HG02759 (cell line): ENCODE results near the gene RFX8.
"Not testable (repeated sequence)": the region's sequence is repeated elsewhere in the genome, so short reads cannot be mapped to it uniquely, and the experiment has no call there.

Source experiments
- ATAC-seq: cut with Tn5 transposase; IDR thresholded peaks from one replicate; pipeline ENCODE4 v1.9.1; 2021; ENCODE audit warnings: mild to moderate bottlenecking, moderate library complexity; ENCODE audit not compliant: unreplicated experiment

RFX8 gene

GRCh38 chr2:101486994-101487393, 12.1 kb upstream of the RFX8 start:
- no peak for ATAC-seq

DNA sequence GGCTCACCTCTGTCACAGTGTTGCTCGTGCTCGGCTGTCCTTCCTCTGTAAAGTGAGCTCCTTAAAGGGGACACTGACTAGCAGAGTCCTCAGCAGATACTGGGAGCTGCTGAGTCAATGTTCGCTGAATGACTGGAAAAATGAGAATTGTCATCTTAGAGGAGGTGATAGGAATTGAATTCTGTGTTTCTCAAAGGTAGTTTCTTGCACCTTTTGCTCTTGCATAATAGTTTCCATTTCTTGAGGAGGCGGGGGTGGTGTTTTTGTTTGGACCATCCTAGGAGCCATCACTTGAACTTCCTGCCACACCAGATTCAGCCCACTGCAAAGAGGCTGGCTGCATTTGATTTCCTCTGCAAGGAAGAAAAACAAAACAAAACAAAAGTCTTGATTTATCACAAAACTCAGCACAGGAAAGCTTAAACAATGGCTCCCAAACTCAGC, 11.4 kb upstream of the RFX8 start:
- ATAC-seq = no peak

DNA sequence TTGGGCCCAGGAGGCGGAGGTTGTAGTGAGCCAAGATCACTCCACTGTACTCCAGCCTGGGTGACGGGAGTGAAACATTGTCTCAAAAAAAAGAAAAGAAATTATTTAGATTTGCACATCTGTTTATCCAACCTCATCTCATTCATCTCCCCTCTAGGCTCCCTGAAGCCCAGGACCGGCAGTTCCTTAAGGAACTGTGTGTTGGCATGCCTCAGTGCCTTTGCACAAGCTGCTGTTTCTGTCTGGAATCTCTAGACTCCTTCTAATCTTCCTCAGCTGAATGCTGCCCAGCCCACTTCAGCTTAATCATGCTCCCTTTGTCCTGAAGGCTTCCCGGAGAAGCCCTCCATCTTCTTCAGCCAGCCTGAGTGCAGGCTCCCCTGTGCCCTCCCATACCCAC, 10.9 kb upstream of the RFX8 start:
- no peak for ATAC-seq

GRCh38 chr2:101480764-101481163, 5.9 kb upstream of the RFX8 start:
- ATAC-seq = no peak

DNA sequence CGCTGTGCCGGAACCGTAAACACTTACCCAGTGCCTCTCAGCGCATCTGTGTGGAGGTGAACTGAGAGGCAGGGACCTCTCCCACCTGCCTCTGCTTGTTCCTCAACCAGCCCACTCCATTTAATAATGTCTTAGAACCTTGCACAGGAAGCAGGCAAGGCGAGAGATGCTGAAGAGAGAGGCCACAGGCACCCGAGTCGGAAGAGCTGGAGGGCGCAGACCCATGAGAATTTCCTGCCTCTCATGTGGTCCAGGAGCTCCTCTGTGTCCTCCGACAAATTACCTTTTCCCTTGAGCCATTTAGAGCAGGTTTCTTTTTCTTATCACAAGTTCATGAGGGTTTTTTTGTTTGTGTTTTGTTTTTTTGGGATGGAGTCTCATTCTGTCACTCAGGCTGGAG, 4.9 kb upstream of the RFX8 start:
- ATAC-seq = no peak

- no peak for ATAC-seq
These were observed 4.4 kb upstream of the RFX8 start for GRCh38 chr2:101479328-101479727.

GRCh38 chr2:101478181-101479001, 3.5 kb upstream of the RFX8 start:
- ATAC-seq = no peak

DNA sequence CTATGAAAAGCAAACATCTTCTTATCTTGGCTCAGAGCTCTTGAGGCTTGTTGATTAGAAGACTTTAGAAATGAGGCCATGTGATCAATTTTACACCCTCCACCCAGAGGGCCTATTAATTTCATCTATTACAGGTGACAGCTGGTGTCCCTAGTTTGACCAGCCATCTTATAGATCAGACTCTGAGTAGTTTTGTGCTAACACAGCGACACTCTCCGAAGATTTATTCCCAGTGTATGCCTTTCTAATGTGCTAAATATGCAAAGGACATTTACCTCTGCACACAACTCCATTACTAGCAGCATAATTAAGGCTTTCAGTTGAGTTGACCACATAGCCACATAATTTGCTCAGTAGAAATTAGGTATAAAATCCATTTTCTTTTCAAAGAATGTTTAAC, 2.6 kb upstream of the RFX8 start:
- no peak for ATAC-seq

- no peak for ATAC-seq
These were observed 1.8 kb upstream of the RFX8 start for GRCh38 chr2:101476605-101477208.

GRCh38 chr2:101473911-101474701, 806 bp downstream of the RFX8 start:
- ATAC-seq = no peak

DNA sequence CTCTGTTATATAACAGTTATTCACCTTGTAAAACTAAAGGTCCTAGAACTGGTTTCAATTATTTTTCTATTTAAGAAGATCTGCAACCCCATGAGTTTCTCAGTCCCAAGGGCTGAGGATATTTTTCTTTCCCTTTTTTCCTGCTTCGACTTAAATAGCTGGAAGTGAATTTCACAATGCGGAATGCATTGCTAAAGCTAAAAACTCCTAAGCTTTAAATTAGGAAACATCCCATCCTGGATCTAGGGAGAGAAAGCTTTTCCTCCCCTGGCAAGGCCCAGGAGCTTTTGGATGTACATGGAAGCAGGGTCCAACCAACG, 1.4 kb downstream of the RFX8 start:
- ATAC-seq = no peak

GRCh38 chr2:101469863-101470262, 5.0 kb downstream of the RFX8 start:
- no peak for ATAC-seq

DNA sequence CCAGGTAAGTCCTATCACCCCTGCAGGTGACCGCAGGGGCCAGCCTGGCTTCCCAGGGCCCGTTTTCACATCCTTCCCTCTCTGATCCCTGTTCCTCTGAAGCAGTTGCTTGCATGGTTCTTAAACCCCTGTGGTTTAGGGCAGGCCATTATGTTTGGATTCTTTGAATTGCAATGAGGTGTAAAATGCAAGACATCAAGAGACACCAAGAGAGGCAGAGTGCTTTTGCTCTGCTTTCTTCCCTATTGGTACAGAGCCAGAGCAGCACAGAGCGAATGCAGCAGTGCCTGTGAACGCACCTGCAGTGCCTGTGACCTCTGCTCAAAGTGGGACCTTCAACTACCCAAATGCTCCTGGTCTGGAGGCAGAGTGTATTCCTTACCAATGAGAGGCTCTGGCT, 7.6 kb downstream of the RFX8 start:
- no peak for ATAC-seq

DNA sequence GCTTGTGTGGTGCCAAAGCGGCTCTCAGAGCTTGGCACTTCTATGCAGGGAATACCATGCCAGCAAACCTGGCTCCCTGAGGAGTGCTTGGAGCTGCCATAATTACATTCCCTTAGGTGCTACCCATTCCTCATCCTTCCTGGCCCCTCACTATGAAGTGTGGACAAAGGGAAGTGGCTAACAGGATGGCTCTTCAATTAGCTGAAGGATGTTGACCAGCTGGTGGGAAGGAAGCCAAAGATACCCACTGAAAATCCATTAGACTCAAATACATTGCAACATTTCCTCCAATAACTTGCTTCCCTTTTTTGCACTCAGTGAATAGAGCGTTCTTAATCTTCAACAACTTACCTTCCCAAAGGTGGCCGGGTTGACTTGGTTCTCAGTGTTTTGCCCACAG, 8.5 kb downstream of the RFX8 start:
- no peak for ATAC-seq

DNA sequence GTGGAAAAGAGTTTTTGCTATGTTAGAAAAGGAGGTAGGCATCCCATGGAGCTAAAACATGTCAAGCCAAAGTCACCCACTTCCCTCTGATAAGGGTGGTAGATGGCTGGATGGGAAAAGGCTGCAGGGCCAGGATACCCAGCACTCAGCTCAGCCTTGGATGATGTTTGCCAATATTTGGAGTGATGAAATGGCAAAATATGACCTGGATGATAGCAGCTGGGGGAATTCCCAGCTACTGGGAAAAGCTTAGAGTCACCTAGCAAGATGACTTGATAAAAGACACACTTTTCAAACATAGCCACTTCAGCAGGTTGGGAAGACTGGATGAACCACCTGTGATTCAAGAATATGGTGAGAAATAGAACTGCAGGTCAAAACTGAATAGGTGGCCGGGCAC, 10.1 kb downstream of the RFX8 start:
- no peak for ATAC-seq

DNA sequence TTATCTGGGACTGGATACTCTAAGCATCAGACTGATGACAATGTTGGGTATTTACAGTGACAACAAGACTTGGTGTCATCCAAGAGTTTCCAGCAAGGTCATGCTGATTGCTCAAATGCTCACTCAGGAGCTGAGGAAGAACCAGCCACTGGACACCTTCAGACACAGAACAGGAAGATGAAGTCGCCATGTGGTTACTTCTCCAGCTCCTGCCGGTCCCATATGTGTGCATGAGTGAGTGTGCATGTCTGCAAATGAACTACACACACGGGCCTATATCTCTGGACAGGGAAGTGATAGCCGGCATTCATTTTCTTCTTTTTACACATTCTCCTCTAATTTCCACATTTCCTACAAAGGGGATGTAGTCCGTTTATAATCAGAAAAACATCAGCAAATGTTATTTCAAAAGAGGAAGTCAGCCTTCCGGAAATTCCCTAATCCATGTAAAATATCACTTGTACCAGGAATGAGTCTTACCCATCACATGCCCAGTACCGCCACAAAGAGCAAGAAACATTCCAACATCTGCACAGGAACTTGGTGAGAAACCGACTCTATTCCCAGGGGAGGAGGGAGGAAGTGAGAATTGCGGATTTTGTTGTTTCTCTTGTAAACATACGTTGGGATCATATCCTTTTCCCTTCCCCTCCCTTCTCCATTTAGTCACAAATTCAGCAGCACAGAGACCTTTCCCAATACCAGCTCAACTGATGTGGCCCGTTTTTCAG, 10.8 kb downstream of the RFX8 start:
- ATAC-seq = no peak

- ATAC-seq = no peak
These were observed 11.5 kb downstream of the RFX8 start for GRCh38 chr2:101463421-101463820.

DNA sequence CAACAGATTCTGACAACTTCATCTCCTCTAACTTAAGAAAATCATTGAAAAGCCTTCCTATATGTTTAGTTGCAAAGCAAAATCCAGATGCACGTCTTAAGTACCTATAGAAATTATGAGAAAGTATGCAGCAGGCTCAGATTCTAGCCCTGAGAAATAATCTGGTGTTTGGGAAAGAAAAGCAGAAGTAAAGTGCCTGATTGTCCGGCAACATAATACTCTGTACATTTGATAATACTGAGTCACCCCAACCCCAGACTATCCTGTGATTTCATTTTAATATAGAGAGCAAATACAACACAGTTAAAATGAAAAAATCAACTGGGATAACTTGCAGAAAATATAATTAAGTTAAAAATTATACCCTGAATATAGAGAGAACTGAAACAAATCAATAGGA, 13.5 kb downstream of the RFX8 start:
- ATAC-seq = no peak

GRCh38 chr2:101454408-101454807, 20.5 kb downstream of the RFX8 start:
- ATAC-seq = not testable (repeated sequence)

DNA sequence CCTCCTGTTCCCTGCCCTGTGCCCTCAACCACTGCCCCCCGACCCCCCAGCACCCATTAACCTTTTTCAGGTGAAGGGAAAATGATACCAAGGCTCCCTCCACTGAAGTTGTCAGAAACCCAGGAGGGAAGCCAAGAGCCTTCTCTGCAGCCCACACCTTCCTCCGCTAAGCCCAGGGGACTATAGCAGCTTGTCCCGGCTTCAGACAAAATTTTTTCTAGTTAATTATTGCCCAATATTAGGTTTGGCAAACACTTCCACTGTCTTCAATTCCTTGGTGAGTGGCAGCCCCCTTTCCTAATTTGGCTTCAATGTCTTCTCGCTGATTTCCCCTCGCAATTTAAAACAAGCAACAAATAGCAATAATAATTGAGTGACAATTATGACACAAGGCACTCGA, 23.9 kb downstream of the RFX8 start:
- ATAC-seq = no peak

GRCh38 chr2:101446869-101447268, 28.0 kb downstream of the RFX8 start:
- ATAC-seq = no peak
